GM10266 (cell line): ENCODE measurements around the gene MAML3.

ENCODE experiments used
- DNase-seq: peaks from one replicate; pipeline ENCODE4 v3.0.0; 2012; ENCODE audit errors: extremely low spot score
- CTCF ChIP-seq: IDR thresholded peaks from 2 replicates; pipeline ENCODE4 v1.5.1; 2012; ENCODE audit warnings: mild to moderate bottlenecking, low read depth; ENCODE audit not compliant: control insufficient read depth, insufficient read depth; ENCODE audit errors: missing control alignments

MAML3 gene

DNA sequence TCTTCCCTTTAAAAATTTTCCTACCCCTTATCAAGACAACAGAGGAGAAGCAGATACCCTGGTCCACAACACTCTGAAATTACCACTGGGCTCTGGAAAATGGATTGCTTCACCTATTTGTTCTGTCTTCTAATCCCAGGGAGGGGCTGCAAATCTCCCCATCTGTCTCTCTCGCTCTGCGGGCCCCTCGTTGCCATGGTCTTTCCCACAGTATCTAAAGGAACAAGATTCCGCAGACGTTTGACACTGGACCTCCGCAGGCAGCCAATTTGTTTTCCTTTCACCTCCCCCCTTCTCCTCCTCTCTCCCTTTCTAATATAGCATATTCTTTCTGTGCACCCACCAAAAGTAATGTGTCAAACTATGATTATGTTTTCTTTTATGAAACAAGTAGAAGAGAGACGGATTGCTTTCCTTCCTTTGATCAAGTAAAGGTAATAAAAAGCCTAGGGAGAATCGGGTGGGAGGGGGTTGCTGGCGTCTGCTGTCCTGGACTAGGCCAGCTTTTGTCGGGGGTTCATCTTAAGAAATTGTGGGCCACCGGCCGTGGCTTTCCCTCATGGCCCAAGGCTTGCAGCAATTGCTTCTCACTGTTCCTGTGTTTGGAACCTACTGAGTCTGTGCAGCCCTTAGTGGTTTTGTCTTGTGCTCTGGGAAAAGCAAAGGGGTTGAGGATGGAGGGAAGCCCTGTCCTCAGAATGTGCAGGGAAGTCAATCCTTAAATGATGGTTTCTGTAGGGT lies 407.4 kb downstream of the MAML3 start:
- no peak for TF ChIP-seq CTCF
- no peak for DNase-seq

DNA sequence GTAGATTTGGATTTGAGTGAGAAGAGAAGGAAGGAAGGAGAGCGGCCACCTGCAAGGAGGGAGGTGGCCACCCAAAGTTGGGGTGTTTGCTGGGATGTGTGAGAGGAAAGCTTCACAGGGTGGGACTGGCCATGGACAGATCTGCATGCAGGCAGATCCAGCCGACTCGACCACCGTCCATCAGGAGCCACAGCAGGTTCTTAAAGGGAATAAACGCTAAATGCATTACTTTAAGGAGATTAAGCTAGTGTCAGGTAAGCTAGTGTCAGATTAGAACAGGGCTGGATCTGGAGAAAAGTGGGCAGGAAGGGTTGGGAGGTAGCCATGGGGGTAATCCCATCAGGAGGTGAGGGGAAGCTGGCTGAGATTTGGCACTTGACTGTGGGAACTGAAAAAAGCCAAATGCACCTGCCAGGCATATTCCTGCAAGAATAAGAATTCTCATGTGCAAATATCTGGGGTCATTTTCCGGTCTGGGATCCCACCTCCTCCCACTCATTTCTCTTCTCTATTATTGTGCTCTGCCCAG lies 408.8 kb downstream of the MAML3 start:
- no peak for DNase-seq
- no peak for TF ChIP-seq CTCF

DNA sequence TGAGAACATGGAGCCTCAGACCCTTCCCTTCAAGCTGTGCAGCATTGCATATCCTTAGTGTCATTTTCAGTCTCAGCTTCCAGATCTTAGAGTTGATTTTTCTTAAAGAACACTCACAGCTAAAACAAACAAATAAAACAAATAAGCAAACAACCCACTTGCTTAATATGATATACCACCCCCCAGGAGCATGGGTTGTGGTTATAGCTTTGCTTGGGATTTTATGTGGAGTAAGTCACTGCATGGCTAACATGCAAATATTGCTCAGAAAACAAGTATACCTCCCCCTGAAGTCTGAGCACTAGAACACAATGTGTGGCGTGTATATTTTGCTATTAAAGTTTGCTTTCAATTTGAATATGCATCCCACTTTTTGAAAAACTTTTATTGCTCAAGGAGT lies 409.8 kb downstream of the MAML3 start:
- no peak for TF ChIP-seq CTCF
- no peak for DNase-seq

DNA sequence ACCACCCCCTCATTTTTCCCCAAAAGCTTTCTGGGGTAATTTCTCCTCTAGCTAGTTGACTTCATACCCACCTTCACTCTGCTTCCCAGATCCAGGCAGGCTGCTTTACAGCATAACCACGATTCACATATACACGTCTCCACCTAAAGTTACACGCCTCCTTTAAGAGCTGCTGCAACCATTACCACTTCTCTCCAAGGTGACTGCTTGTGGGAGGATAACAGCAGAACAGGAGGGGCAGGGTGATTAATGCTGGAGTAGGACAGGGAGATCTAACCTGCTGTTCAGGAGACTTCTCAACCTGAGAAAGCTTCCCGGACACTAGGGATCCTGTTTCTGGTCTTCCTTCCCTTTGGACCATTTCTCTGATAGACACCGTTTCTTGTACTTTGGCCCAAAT lies 411.0 kb downstream of the MAML3 start:
- DNase-seq: no peak
- TF ChIP-seq CTCF: no peak

- DNase-seq: no peak
- TF ChIP-seq CTCF: no peak
These were observed 413.4 kb downstream of the MAML3 start for GRCh38 chr4:139740531-139741041.

DNA sequence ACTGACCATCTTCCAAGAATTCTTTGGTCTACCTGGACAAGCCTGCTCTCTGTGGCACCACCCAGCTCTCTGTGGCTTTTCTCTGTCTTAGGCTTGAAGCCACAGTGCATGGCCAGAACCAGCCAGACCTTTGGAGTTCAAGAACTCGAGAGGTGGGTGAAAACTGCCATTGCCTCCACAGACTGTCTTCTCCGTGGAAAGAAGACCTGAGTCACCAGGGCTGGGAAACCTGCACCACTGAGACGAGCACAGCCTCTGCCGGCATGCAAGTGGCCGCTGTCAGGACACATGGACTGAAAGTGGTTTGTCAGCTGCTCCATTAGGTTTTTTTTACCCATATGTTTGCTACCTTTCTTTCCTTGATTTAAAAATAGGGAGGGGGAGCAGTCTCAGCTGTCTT lies 413.9 kb downstream of the MAML3 start:
- no peak for TF ChIP-seq CTCF
- DNase-seq: no peak
